HEK293 (cell line): ENCODE data around the gene PZP.

Experiments
- EGR2 ChIP-seq: fragments of 450-650 bp; formaldehyde crosslinking; IDR thresholded peaks from 2 replicates; pipeline ENCODE4 v1.5.1; 2016; ENCODE audit warnings: low read depth, missing biosample characterization, missing genetic modification characterization
- MYNN ChIP-seq: fragments of 450-650 bp; formaldehyde crosslinking; IDR thresholded peaks from 2 replicates; pipeline ENCODE4 v1.5.1; 2016; ENCODE audit warnings: missing biosample characterization, missing genetic modification characterization, borderline replicate concordance
- SALL2 ChIP-seq: fragments of 450-650 bp; formaldehyde crosslinking; IDR thresholded peaks from 2 replicates; pipeline ENCODE4 v1.5.0; 2017; ENCODE audit warnings: missing biosample characterization, mild to moderate bottlenecking, missing genetic modification characterization, borderline replicate concordance
- SP2 ChIP-seq: fragments of 450-650 bp; formaldehyde crosslinking; IDR thresholded peaks from 2 replicates; pipeline ENCODE4 v1.5.1; 2016; ENCODE audit warnings: missing biosample characterization, missing genetic modification characterization
- ZFP3 ChIP-seq: fragments of 450-650 bp; formaldehyde crosslinking; IDR thresholded peaks from 2 replicates; pipeline ENCODE4 v1.5.1; 2016; ENCODE audit warnings: low read depth, missing biosample characterization, missing genetic modification characterization
- ZFP37 ChIP-seq: fragments of 450-650 bp; formaldehyde crosslinking; IDR thresholded peaks from 2 replicates; pipeline ENCODE4 v1.5.1; 2016; ENCODE audit warnings: missing biosample characterization, missing genetic modification characterization
- ZNF274 ChIP-seq, 2 experiments: fragments of 200-500 bp in 1 of 2; fragments of 450-650 bp in 1 of 2; sonication (Bioruptor generic) in 1 of 2; formaldehyde crosslinking in 1 of 2; IDR thresholded peaks; 2 replicates each; pipeline versions ENCODE4 v1.5.1 to v1.6.1; 2014 to 2016; ENCODE audit warnings: borderline replicate concordance in 1 of 2, inconsistent platforms in 1 of 2, low read length in 1 of 2, missing biosample characterization in 1 of 2, missing genetic modification characterization in 1 of 2
- ZNF341 ChIP-seq: fragments of 450-650 bp; formaldehyde crosslinking; IDR thresholded peaks from 2 replicates; pipeline ENCODE4; 2016; ENCODE audit warnings: low read depth, missing biosample characterization, missing genetic modification characterization
- ZNF624 ChIP-seq: fragments of 450-650 bp; formaldehyde crosslinking; IDR thresholded peaks from 2 replicates; pipeline ENCODE4 v1.5.1; 2017; ENCODE audit warnings: missing biosample characterization, missing genetic modification characterization
- TF ChIP-seq, protein P1 (sequence below): fragments of 450-650 bp; formaldehyde crosslinking; IDR thresholded peaks from 2 replicates; pipeline ENCODE4 v1.5.1; 2016; ENCODE audit warnings: missing biosample characterization, missing genetic modification characterization
- TF ChIP-seq, protein P2 (sequence below): fragments of 450-650 bp; IDR thresholded peaks from 2 replicates; pipeline ENCODE4 v1.5.1; 2018; ENCODE audit warnings: missing biosample characterization, mild to moderate bottlenecking, missing genetic modification characterization
- TF ChIP-seq, protein P3 (sequence below): fragments of 450-650 bp; formaldehyde crosslinking; conservative IDR thresholded peaks from 2 replicates; pipeline ENCODE4 v1.5.1; 2016; ENCODE audit warnings: low read depth, missing biosample characterization, missing genetic modification characterization
- TF ChIP-seq, protein P4 (sequence below): IDR thresholded peaks from 2 replicates; pipeline ENCODE4 v1.6.1; 2011; ENCODE audit warnings: mild to moderate bottlenecking, low read depth, low read length, borderline replicate concordance

DNA sequence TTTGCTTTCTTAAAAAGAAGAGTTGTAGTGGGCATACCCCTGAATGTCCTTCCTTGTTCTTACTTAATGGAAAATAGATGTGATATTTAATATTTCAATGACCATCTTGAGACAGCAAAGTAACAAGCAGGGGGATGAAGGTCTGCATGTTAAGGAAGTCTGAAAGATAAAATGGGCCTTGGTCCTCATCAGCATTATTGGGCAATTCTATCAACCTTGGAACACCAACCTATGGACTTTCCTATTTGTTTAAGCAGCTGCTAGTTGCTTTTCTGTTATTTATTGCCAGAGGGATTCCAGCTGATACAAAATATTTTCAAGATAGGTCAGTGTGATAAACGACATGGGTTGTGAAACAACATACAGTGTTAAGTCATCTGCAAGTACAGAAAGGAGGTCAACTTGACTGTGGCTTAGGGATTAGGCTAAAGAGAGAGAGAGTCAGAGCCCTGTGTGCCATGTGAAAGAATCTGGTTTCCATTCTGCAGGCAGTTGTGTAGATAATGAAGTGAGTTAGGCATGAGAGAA, 76.1 kb downstream of the PZP start:
- TF ChIP-seq EGR2 (tag by site-specific recombination) = no peak
- no peak for TF ChIP-seq ZNF341 (tag by site-specific recombination)
- TF ChIP-seq ZFP3 (tag by site-specific recombination) = no peak
- TF ChIP-seq SALL2 (tag by site-specific recombination) = no peak
- TF ChIP-seq, protein P1, sequence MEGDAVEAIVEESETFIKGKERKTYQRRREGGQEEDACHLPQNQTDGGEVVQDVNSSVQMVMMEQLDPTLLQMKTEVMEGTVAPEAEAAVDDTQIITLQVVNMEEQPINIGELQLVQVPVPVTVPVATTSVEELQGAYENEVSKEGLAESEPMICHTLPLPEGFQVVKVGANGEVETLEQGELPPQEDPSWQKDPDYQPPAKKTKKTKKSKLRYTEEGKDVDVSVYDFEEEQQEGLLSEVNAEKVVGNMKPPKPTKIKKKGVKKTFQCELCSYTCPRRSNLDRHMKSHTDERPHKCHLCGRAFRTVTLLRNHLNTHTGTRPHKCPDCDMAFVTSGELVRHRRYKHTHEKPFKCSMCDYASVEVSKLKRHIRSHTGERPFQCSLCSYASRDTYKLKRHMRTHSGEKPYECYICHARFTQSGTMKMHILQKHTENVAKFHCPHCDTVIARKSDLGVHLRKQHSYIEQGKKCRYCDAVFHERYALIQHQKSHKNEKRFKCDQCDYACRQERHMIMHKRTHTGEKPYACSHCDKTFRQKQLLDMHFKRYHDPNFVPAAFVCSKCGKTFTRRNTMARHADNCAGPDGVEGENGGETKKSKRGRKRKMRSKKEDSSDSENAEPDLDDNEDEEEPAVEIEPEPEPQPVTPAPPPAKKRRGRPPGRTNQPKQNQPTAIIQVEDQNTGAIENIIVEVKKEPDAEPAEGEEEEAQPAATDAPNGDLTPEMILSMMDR (tag by site-specific recombination) = no peak
- TF ChIP-seq ZFP37 (tag by site-specific recombination) = no peak
- TF ChIP-seq MYNN (tag by site-specific recombination) = no peak
- TF ChIP-seq, protein P2, sequence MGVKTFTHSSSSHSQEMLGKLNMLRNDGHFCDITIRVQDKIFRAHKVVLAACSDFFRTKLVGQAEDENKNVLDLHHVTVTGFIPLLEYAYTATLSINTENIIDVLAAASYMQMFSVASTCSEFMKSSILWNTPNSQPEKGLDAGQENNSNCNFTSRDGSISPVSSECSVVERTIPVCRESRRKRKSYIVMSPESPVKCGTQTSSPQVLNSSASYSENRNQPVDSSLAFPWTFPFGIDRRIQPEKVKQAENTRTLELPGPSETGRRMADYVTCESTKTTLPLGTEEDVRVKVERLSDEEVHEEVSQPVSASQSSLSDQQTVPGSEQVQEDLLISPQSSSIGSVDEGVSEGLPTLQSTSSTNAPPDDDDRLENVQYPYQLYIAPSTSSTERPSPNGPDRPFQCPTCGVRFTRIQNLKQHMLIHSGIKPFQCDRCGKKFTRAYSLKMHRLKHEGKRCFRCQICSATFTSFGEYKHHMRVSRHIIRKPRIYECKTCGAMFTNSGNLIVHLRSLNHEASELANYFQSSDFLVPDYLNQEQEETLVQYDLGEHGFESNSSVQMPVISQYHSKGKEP (tag by site-specific recombination) = no peak
- TF ChIP-seq ZNF624 (tag by site-specific recombination) = no peak
- TF ChIP-seq, protein P3, sequence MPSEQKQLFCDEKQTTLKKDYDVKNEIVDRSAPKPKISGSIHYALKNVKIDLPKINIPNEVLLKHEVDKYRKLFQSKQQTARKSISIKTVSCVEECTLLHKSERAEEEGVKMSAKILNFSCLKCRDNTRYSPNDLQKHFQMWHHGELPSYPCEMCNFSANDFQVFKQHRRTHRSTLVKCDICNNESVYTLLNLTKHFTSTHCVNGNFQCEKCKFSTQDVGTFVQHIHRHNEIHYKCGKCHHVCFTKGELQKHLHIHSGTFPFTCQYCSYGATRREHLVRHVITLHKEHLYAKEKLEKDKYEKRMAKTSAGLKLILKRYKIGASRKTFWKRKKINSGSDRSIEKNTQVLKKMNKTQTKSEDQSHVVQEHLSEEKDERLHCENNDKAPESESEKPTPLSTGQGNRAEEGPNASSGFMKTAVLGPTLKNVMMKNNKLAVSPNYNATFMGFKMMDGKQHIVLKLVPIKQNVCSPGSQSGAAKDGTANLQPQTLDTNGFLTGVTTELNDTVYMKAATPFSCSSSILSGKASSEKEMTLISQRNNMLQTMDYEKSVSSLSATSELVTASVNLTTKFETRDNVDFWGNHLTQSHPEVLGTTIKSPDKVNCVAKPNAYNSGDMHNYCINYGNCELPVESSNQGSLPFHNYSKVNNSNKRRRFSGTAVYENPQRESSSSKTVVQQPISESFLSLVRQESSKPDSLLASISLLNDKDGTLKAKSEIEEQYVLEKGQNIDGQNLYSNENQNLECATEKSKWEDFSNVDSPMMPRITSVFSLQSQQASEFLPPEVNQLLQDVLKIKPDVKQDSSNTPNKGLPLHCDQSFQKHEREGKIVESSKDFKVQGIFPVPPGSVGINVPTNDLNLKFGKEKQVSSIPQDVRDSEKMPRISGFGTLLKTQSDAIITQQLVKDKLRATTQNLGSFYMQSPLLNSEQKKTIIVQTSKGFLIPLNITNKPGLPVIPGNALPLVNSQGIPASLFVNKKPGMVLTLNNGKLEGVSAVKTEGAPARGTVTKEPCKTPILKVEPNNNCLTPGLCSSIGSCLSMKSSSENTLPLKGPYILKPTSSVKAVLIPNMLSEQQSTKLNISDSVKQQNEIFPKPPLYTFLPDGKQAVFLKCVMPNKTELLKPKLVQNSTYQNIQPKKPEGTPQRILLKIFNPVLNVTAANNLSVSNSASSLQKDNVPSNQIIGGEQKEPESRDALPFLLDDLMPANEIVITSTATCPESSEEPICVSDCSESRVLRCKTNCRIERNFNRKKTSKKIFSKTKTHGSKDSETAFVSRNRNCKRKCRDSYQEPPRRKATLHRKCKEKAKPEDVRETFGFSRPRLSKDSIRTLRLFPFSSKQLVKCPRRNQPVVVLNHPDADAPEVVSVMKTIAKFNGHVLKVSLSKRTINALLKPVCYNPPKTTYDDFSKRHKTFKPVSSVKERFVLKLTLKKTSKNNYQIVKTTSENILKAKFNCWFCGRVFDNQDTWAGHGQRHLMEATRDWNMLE (tag by site-specific recombination) = no peak
- no peak for TF ChIP-seq ZNF274 (IDR thresholded peaks at IDR 0.05; ENCODE audit: low read length)
- TF ChIP-seq ZNF274 (tag by site-specific recombination; IDR thresholded peaks at IDR 0.05; ENCODE audit: borderline replicate concordance) = no peak
- TF ChIP-seq, protein P4, sequence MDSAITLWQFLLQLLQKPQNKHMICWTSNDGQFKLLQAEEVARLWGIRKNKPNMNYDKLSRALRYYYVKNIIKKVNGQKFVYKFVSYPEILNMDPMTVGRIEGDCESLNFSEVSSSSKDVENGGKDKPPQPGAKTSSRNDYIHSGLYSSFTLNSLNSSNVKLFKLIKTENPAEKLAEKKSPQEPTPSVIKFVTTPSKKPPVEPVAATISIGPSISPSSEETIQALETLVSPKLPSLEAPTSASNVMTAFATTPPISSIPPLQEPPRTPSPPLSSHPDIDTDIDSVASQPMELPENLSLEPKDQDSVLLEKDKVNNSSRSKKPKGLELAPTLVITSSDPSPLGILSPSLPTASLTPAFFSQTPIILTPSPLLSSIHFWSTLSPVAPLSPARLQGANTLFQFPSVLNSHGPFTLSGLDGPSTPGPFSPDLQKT = no peak
- TF ChIP-seq SP2 (tag by site-specific recombination) = no peak
